Measurements from ENCODE around the gene CIART. TPM values are rescaled to one million over a fixed set of nuclear protein-coding genes. Genes with fewer than 3 reads are reported as not detected.

CIART gene
- polyA plus RNA-seq, 1 of the 3 experiments (the other 2 are of a cell fraction), result 3.2 TPM

DNA sequence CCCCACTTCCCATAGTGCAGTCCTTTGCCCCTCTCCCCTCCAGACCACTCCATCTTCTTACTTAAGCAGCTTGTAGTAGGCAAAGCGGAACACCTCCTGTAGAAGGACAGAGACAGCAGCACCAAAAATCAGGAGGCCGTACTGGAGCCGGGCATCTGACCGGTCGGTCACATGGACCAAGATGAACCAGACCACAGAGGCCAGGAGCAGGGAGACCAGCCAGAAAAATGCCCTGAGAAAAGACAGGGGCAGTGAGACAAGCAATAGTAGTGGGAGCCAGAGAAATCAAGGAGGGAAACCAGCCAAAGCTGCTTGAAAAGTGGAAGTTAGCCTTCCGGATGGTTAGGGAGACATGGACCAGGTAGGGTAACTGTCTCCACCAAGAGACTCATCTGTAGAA is 14.5 kb upstream of the CIART start:
- Histone ChIP-seq H2AFZ (ENCODE audit: low read depth) (no peak overlapping the region; the same call in 1 of the 2 replicates), H3K36me3 (replicated peaks in 1 of 2; ENCODE audit: control insufficient read depth in 1 of 2, insufficient read depth in 2 of 2, low read length in 1 of 2) (peaks cover 26 to 29% of the 10 kb centered on the region in 2 experiments), H3K9me3 (no peaks in the 10 kb centered on the region), H3K4me2 (peak overlapping the region; percentile 97), H3F3A (replicated peaks; ENCODE audit: insufficient read depth) (peaks cover 4% of the 10 kb centered on the region), H3K4me3 (ENCODE audit: low read depth in 2 of 2, low read length in 1 of 2) (peak overlapping the region; percentile 90 to 93), H3K4me1 (ENCODE audit: control insufficient read depth in 1 of 2, insufficient read depth in 2 of 2, low read depth in 1 of 2, low read length in 1 of 2) (peaks cover 7 to 13% of the 10 kb centered on the region in 2 experiments; a peak in 2 of 4 replicates), H3K9ac (peak overlapping the region; percentile 92), H3K9me2 (no peaks in the 10 kb centered on the region), H4K20me1 (ENCODE audit: insufficient read depth) (no peaks in the 10 kb centered on the region), H3K27me3 (ENCODE audit: insufficient read depth) (no peaks in the 10 kb centered on the region), H3K27ac (ENCODE audit: low read depth in 2 of 2, low read length in 1 of 2) (peak overlapping the region; percentile 14 to 70; a peak in 2 of 4 replicates), H3K79me2 (ENCODE audit: insufficient read depth) (peaks cover 27% of the 10 kb centered on the region)
- POLR2A ChIA-PET, result no interaction called here
- TF ChIP-seq, protein P1, sequence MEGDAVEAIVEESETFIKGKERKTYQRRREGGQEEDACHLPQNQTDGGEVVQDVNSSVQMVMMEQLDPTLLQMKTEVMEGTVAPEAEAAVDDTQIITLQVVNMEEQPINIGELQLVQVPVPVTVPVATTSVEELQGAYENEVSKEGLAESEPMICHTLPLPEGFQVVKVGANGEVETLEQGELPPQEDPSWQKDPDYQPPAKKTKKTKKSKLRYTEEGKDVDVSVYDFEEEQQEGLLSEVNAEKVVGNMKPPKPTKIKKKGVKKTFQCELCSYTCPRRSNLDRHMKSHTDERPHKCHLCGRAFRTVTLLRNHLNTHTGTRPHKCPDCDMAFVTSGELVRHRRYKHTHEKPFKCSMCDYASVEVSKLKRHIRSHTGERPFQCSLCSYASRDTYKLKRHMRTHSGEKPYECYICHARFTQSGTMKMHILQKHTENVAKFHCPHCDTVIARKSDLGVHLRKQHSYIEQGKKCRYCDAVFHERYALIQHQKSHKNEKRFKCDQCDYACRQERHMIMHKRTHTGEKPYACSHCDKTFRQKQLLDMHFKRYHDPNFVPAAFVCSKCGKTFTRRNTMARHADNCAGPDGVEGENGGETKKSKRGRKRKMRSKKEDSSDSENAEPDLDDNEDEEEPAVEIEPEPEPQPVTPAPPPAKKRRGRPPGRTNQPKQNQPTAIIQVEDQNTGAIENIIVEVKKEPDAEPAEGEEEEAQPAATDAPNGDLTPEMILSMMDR (IDR thresholded peaks at IDR 0.05), result no peak
- TF ChIP-seq NRF1 (IDR thresholded peaks at IDR 0.05; ENCODE audit: low read depth, low read length), result no peak
- no peak for TF ChIP-seq GATA2 (CRISPR knock-in tag; IDR thresholded peaks at IDR 0.05)
- no peak for TF ChIP-seq RCOR1 (IDR thresholded peaks at IDR 0.05; ENCODE audit: low read length)
- no peak for TF ChIP-seq YY1 (IDR thresholded peaks at IDR 0.05; ENCODE audit: low read depth)
- TF ChIP-seq, protein P2, sequence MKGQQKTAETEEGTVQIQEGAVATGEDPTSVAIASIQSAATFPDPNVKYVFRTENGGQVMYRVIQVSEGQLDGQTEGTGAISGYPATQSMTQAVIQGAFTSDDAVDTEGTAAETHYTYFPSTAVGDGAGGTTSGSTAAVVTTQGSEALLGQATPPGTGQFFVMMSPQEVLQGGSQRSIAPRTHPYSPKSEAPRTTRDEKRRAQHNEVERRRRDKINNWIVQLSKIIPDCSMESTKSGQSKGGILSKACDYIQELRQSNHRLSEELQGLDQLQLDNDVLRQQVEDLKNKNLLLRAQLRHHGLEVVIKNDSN (IDR thresholded peaks at IDR 0.05; ENCODE audit: borderline replicate concordance, low read depth), result no peak
- TF ChIP-seq RXRA (IDR thresholded peaks at IDR 0.05; ENCODE audit: borderline replicate concordance, low read depth), result no peak
- TF ChIP-seq SMC3 (IDR thresholded peaks at IDR 0.05; ENCODE audit: low read depth, low read length), result no peak
- TF ChIP-seq EZH2phosphoT487 (IDR thresholded peaks at IDR 0.05; ENCODE audit: borderline replicate concordance, low read depth), result no peak
- TF ChIP-seq MEF2A (IDR thresholded peaks at IDR 0.05; ENCODE audit: borderline replicate concordance, low read depth), result no peak
- TF ChIP-seq RFX5 (IDR thresholded peaks at IDR 0.05; ENCODE audit: low read length), result no peak
- TF ChIP-seq TAF1 (IDR thresholded peaks at IDR 0.05; ENCODE audit: borderline replicate concordance, low read depth, low read length), result no peak
- TF ChIP-seq, protein P3, sequence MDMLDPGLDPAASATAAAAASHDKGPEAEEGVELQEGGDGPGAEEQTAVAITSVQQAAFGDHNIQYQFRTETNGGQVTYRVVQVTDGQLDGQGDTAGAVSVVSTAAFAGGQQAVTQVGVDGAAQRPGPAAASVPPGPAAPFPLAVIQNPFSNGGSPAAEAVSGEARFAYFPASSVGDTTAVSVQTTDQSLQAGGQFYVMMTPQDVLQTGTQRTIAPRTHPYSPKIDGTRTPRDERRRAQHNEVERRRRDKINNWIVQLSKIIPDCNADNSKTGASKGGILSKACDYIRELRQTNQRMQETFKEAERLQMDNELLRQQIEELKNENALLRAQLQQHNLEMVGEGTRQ (IDR thresholded peaks at IDR 0.05; ENCODE audit: borderline replicate concordance, low read depth, low read length), result no peak
- no peak for TF ChIP-seq FOXM1 (IDR thresholded peaks at IDR 0.05; ENCODE audit: low read depth)
- TF ChIP-seq, protein P4, sequence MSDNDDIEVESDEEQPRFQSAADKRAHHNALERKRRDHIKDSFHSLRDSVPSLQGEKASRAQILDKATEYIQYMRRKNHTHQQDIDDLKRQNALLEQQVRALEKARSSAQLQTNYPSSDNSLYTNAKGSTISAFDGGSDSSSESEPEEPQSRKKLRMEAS (IDR thresholded peaks at IDR 0.05; ENCODE audit: low read depth), result no peak
- TF ChIP-seq EP300 (IDR thresholded peaks at IDR 0.05; ENCODE audit: borderline replicate concordance in 1 of 2, low read depth in 1 of 2, low read length in 1 of 2), result no peak
- TF ChIP-seq SIN3A (IDR thresholded peaks at IDR 0.05; ENCODE audit: borderline replicate concordance, low read depth, low read length), result no peak
- WGBS (ENCODE audit: low lambda C conversion rate), result 5% methylated on average over 6 of the region's 6 CpGs
- no peak for DNase-seq
- CTCF ChIA-PET, result no interaction called here
